Gastrocnemius medialis (tissue), 4 donors: ENCODE results near the gene ANKRD18A. TPM values are rescaled to one million over a fixed set of nuclear protein-coding genes. Genes with fewer than 3 reads are reported as not detected.

Experiments
- ATAC-seq, 2 donors: fragments of 150-250 bp; one replicate each; pipeline ENCODE4 v1.9.1; 2016
- DNase-seq, 2 donors: peaks; one replicate each; pipeline ENCODE4 v3.0.0-alpha.2; 2019
- H3K27ac ChIP-seq, 4 donors: fragments of 200-600 bp; sonication (generic); 1 replicate in 1 of 4; 2 replicates in 3 of 4; pipeline ENCODE4 v1.5.1; 2016 to 2018; ENCODE audit warnings: mild to moderate bottlenecking in 2 of 4, moderate library complexity in 1 of 4
- H3K27me3 ChIP-seq, 3 donors: fragments of 200-600 bp; sonication (generic) in 2 of 3; 1 replicate in 1 of 3; 2 replicates in 2 of 3; pipeline versions ENCODE4 v1.5.1 to v1.6.0; 2016 to 2019; ENCODE audit warnings: mild to moderate bottlenecking in 1 of 3, moderate library complexity in 1 of 3
- H3K36me3 ChIP-seq, 2 donors: fragments of 200-600 bp; sonication (generic) in 1 of 2; one replicate each; pipeline ENCODE4 v1.5.1; 2017 to 2018
- H3K4me1 ChIP-seq, 2 donors: fragments of 200-600 bp; sonication (generic) in 1 of 2; one replicate each; pipeline ENCODE4 v1.5.1; 2016 to 2017; ENCODE audit warnings: mild to moderate bottlenecking in 2 of 2
- H3K4me3 ChIP-seq, 4 donors: fragments of 200-600 bp; sonication (generic) in 3 of 4; 1 replicate in 1 of 4; 2 replicates in 3 of 4; pipeline ENCODE4 v1.5.1; 2016 to 2019; ENCODE audit warnings: mild to moderate bottlenecking in 2 of 4
- H3K9me3 ChIP-seq, 3 donors: fragments of 200-600 bp; sonication (generic) in 2 of 3; 1 replicate in 1 of 3; 2 replicates in 2 of 3; pipeline ENCODE4 v1.5.1; 2016 to 2019
- CTCF ChIP-seq, 5 experiments: fragments of 450-650 bp in 3 of 5; fragments of 200-600 bp in 2 of 5; sonication (generic) in 2 of 5; IDR thresholded peaks in 4 of 5; conservative IDR thresholded peaks in 1 of 5; 1 replicate in 4 of 5; 2 replicates in 1 of 5; pipeline ENCODE4 v1.5.1; 2016 to 2019; ENCODE audit warnings: antibody characterized with exemption in 5 of 5, mild to moderate bottlenecking in 3 of 5, moderate library complexity in 3 of 5
- POLR2A ChIP-seq, 2 donors: fragments of 450-650 bp; IDR thresholded peaks; one replicate each; pipeline ENCODE4 v1.6.1; 2017; ENCODE audit warnings: antibody characterized with exemption in 2 of 2, mild to moderate bottlenecking in 2 of 2, moderate library complexity in 2 of 2
- in situ Hi-C, 4 donors: fragments of 200-750 bp; cut with MboI; loops; one replicate each; pipeline versions ENCODE4 v1.15.0 to v1.8.0; 2017; ENCODE audit warnings: low sequenced_read_pairs in 4 of 4
- intact Hi-C: fragments of 100-400 bp; cut with DNase I; formaldehyde crosslinking; loops from one replicate; pipeline ENCODE4 v1.15.1; 2023; ENCODE audit warnings: low total_unique reads
- total RNA-seq, 4 donors: library from RNA; depleted of rRNA; stranded (reverse); fragments of >200 nt; gene quantifications; one replicate each; pipeline versions ENCODE4 v1.1.0 to v1.2.3, GENCODE V29; 2016

Gene ANKRD18A
- total RNA-seq, 4 donors from 2014 or later, result not detected

GRCh38 chr9:38641985-38642864 lies 21.8 kb upstream of the ANKRD18A start:
- in situ Hi-C loops, result loop anchor here in 1 of 4 donors (25.0 kb wide), 1 partner anchor 95 kb away; no protein-coding TSS in a partner anchor
- TF ChIP-seq POLR2A (IDR thresholded peaks at IDR 0.05) (no peak), CTCF (IDR thresholded peaks at IDR 0.05 in 4 of 5, conservative IDR thresholded peaks at IDR 0.05 in 1 of 5) (no peak)
- ATAC-seq (no peak), DNase-seq (no peak)
- Histone ChIP-seq H3K9me3 (no peaks in the 10 kb centered on the region), H3K27ac (no peak overlapping the region), H3K27me3 (peaks cover 0 to 3% (median 0%) of the 10 kb centered on the region in 3 donors), H3K4me1 (no peaks in the 10 kb centered on the region), H3K36me3 (no peaks in the 10 kb centered on the region), H3K4me3 (no peak overlapping the region)
- intact Hi-C loops, result no loop called here

GRCh38 chr9:38641142-38641541 lies 20.7 kb upstream of the ANKRD18A start:
- in situ Hi-C loops (loop anchor here in 1 of 4 donors (25.0 kb wide), 1 partner anchor 96 kb away; no protein-coding TSS in a partner anchor), intact Hi-C loops (no loop called here)
- no peak overlapping the region for H3K27ac ChIP-seq
- no peak for ATAC-seq
- TF ChIP-seq CTCF (IDR thresholded peaks at IDR 0.05 in 4 of 5, conservative IDR thresholded peaks at IDR 0.05 in 1 of 5), result no peak
- TF ChIP-seq POLR2A (IDR thresholded peaks at IDR 0.05), result no peak
- no peaks in the 10 kb centered on the region for H3K4me1 ChIP-seq
- H3K27me3 ChIP-seq, result peaks cover 0 to 3% (median 0%) of the 10 kb centered on the region in 3 donors
- H3K9me3 ChIP-seq, result no peaks in the 10 kb centered on the region
- DNase-seq, result no peak
- no peaks in the 10 kb centered on the region for H3K36me3 ChIP-seq
- no peak overlapping the region for H3K4me3 ChIP-seq

- Histone ChIP-seq H3K27ac (no peak overlapping the region), H3K27me3 (peaks cover 0 to 3% (median 0%) of the 10 kb centered on the region in 3 donors), H3K9me3 (no peaks in the 10 kb centered on the region), H3K4me1 (no peaks in the 10 kb centered on the region), H3K36me3 (no peaks in the 10 kb centered on the region), H3K4me3 (no peak overlapping the region)
- in situ Hi-C loops (loop anchor here in 1 of 4 donors (25.0 kb wide), 1 partner anchor 98 kb away; no protein-coding TSS in a partner anchor), intact Hi-C loops (no loop called here)
- no peak for TF ChIP-seq CTCF (IDR thresholded peaks at IDR 0.05 in 4 of 5, conservative IDR thresholded peaks at IDR 0.05 in 1 of 5)
- no peak for TF ChIP-seq POLR2A (IDR thresholded peaks at IDR 0.05)
- DNase-seq (no peak), ATAC-seq (no peak)
Observed at GRCh38 chr9:38639577-38639940, 19.2 kb upstream of the ANKRD18A start.

- in situ Hi-C loops (loop anchor here in 1 of 4 donors (25.0 kb wide), 1 partner anchor 98 kb away; no protein-coding TSS in a partner anchor), intact Hi-C loops (no loop called here)
- Histone ChIP-seq H3K9me3 (no peaks in the 10 kb centered on the region), H3K36me3 (no peaks in the 10 kb centered on the region), H3K27me3 (peaks cover 0 to 3% (median 0%) of the 10 kb centered on the region in 3 donors), H3K4me3 (no peak overlapping the region), H3K27ac (no peak overlapping the region), H3K4me1 (no peaks in the 10 kb centered on the region)
- TF ChIP-seq POLR2A (IDR thresholded peaks at IDR 0.05) (no peak), CTCF (IDR thresholded peaks at IDR 0.05 in 4 of 5, conservative IDR thresholded peaks at IDR 0.05 in 1 of 5) (no peak)
- ATAC-seq (no peak), DNase-seq (no peak)
Observed at GRCh38 chr9:38638881-38639576, 18.6 kb upstream of the ANKRD18A start.
